Muscle of leg (tissue), 11 donors: Measurements from ENCODE around the gene ABHD18. TPM values are rescaled to one million over a fixed set of nuclear protein-coding genes. Genes with fewer than 3 reads are reported as not detected.
A peak's percentile ranks its signal among the peaks of the same experiment; 100 is the strongest.
"Not testable (repeated sequence)": the region's sequence is repeated elsewhere in the genome, so short reads cannot be mapped to it uniquely, and the experiment has no call there.

Experiments used
- DNase-seq: peaks from one replicate; pipeline ENCODE4 v3.0.0; 2013
- H3K27ac ChIP-seq: one replicate; pipeline ENCODE4 v1.5.1; 2013; ENCODE audit warnings: mild to moderate bottlenecking, low read length, control low read depth
- H3K27me3 ChIP-seq: one replicate; pipeline ENCODE4 v1.6.1; 2013; ENCODE audit warnings: low read length; ENCODE audit not compliant: control insufficient read depth, insufficient read depth
- H3K36me3 ChIP-seq: one replicate; pipeline ENCODE4 v1.6.1; 2013; ENCODE audit warnings: low read length; ENCODE audit not compliant: control insufficient read depth, insufficient read depth
- H3K4me1 ChIP-seq: one replicate; pipeline ENCODE4 v1.6.1; 2013; ENCODE audit warnings: low read length; ENCODE audit not compliant: control insufficient read depth, insufficient read depth
- H3K4me3 ChIP-seq: one replicate; pipeline ENCODE4 v1.5.1; 2013; ENCODE audit warnings: low read length, control low read depth
- H3K9me3 ChIP-seq: replicated peaks from 2 replicates; pipeline ENCODE4 v1.6.1; 2013; ENCODE audit warnings: low read depth, low read length; ENCODE audit not compliant: control insufficient read depth
- WGBS: methylation state at CpG from one replicate; pipeline ENCODE4 v1.1.5; 2013; ENCODE audit warnings: missing lambda C conversion rate; ENCODE audit not compliant: insufficient coverage; 5-methylcytosine and 5-hydroxymethylcytosine counted together
- polyA plus RNA-seq, 8 donors: library from polyadenylated mRNA; unstranded; fragments of 120-200 nt; gene quantifications; one replicate each; pipeline versions ENCODE4 v1.2.1 to v1.2.3, GENCODE V29; 2013; ENCODE audit warnings: inconsistent platforms in 1 of 8, low replicate concordance in 1 of 8; ENCODE audit not compliant: insufficient read length in 8 of 8, insufficient read depth in 1 of 8
- total RNA-seq: library from RNA; stranded (reverse); fragments of 120-200 nt; gene quantifications from one replicate; pipeline ENCODE4 v1.2.4, GENCODE V29; 2013

Gene ABHD18
- total and polyA plus RNA-seq, 9 donors = 11.1 to 21.7 (median 13.4) TPM

DNA sequence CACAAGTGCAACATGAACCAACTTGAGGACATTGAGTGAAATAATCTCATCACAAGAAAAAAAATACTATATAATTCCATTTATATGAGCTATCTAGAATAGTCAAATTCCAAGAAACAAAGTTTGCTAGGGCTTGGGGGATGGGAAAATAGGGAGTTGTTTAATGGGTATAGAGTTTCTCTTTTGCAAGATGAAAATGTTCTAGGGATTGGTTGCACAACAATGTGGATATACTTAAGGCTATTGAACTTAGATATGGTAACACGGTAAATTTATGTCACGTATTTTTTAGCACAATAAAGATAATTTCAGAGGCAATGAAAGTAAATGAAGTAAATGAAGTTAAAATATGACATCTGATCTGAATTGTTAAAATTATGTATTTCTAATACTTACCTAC lies 8.1 kb upstream of the ABHD18 start:
- DNase-seq = no peak
- Histone ChIP-seq H3K27me3 (no peaks in the 10 kb centered on the region), H3K4me3 (no peak overlapping the region), H3K9me3 (no peaks in the 10 kb centered on the region), H3K36me3 (peaks cover 11% of the 10 kb centered on the region), H3K27ac (no peak overlapping the region), H3K4me1 (no peaks in the 10 kb centered on the region)
- WGBS = no CpG with 5 or more reads among the region's 2 CpGs

DNA sequence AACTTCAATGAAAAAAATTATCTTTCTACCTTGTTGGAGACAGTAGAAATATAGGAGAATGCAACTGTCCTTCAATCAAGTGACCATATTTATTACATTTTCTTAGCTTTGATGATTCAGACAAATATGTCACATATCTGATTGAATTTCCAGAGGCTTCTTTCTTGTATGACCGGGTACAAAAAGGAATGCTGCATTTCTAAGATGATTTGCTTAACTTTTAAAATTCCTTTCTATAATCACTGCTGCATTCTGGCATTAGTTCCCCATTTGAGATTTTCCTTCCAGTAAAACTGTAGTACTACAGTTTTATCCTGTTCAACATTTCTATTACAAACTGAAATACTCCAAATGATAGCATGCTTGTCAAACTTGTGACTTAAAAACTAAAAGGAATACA lies 5.4 kb upstream of the ABHD18 start:
- Histone ChIP-seq H3K4me1 (no peaks in the 10 kb centered on the region), H3K4me3 (no peak overlapping the region), H3K27ac (no peak overlapping the region), H3K36me3 (peaks cover 11% of the 10 kb centered on the region), H3K27me3 (no peaks in the 10 kb centered on the region), H3K9me3 (no peaks in the 10 kb centered on the region)
- no CpG with 5 or more reads among the region's 1 CpG for WGBS
- DNase-seq = peak; percentile 13

DNA sequence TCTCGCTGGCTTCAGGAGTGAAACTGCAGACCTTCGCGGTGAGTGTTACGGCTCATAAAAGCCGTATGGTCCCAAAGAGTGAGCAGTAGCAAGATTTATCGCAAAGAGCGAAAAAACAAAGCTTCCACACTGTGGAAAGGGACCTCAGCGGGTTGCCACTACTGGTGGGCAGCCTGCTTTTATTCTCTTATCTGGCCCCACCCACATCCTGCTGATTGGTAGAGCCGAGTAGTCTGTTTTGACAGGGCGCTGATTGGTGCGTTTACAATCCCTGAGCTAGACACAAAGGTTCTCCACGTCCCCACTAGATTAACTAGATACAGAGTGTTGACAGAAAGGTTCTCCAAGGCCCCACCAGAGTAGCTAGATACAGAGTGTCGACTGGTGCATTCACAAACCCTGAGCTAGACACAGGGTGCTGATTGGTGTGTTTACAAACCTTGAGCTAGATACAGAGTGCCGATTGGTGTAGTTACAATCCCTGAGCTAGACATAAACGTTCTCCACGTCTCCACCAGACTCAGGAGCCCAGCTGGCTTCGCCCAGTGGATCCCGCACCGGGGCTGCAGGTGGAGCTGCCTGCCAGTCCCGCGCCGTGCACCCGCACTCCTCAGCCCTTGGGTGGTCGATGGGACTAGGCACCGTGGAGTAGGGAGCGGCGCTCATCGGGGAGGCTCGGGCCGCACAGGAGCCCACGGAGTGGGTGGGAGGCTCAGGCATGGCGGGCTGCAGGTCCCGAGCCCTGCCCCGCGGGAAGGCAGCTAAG lies 1.4 kb upstream of the ABHD18 start:
- H3K36me3 ChIP-seq, H3K27me3 ChIP-seq, H3K27ac ChIP-seq, H3K9me3 ChIP-seq, H3K4me1 ChIP-seq: not testable (repeated sequence)
- H3K4me3 ChIP-seq = peak overlapping the region; percentile 92
- 98% methylated on average over 7 of the region's 35 CpGs for WGBS
- DNase-seq = peak; percentile 5

DNA sequence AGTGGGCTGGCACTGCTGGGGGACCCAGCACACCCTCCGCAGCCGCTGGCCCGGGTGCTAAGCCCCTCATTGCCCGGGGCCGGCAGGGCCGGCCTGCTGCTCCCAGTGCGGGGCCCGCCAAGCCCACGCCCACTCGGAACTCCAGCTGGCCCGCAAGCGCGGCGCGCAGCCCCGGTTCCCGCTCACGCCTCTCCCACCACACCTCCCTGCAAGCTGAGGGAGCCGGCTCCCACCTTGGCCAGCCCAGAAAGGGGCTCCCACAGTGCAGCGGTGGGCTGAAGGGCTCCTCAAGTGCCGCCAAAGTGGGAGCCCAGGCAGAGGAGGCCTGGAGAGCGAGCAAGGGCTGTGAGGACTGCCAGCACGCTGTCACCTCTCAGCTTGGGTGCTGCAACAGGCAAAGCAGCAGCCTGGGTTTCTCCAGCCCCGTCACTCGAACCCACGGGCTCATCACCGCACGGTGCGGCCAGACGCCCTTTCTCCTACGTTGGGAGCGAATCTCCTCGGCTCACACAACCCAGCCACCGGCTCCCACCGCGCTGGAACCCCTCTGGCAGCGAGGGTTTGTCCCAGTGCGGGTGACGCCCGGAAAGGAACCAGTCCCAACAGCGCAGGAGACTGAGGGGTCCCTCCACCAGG lies 662 bp upstream of the ABHD18 start:
- not testable (repeated sequence) for H3K27me3 ChIP-seq, H3K4me1 ChIP-seq, H3K9me3 ChIP-seq, DNase-seq, H3K36me3 ChIP-seq
- Histone ChIP-seq H3K4me3 (peak overlapping the region; percentile 92), H3K27ac (peak overlapping the region; percentile 98)
- under 1% methylated on average over 40 of the region's 41 CpGs for WGBS

DNA sequence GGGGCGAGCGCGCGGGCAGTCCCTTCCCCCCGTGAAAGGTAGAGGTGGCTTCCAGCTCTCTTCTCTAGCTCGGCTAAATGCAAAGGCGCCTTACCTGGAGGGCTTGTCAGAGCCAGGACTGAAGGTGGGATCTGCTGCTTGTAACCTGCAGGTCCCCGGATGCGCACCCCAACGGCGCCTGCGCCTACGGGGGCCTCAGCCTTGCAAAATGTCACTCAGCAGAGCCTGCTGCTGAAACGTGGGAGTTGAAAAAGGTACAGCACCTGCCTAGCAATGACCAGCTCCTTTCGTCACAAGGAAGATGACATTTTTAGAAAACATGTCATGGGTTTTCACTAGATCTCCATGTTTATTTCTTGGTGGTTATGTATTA lies 583 bp downstream of the ABHD18 start:
- H3K9me3 ChIP-seq = no peaks in the 10 kb centered on the region
- 0% methylated on average over 9 of the region's 15 CpGs for WGBS
- DNase-seq = peak; percentile 48
- H3K27ac ChIP-seq = peak overlapping the region; percentile 98
- peaks cover 2% of the 10 kb centered on the region for H3K4me1 ChIP-seq
- H3K36me3 ChIP-seq = no peaks in the 10 kb centered on the region
- H3K4me3 ChIP-seq = peak overlapping the region; percentile 92
- H3K27me3 ChIP-seq = no peaks in the 10 kb centered on the region

DNA sequence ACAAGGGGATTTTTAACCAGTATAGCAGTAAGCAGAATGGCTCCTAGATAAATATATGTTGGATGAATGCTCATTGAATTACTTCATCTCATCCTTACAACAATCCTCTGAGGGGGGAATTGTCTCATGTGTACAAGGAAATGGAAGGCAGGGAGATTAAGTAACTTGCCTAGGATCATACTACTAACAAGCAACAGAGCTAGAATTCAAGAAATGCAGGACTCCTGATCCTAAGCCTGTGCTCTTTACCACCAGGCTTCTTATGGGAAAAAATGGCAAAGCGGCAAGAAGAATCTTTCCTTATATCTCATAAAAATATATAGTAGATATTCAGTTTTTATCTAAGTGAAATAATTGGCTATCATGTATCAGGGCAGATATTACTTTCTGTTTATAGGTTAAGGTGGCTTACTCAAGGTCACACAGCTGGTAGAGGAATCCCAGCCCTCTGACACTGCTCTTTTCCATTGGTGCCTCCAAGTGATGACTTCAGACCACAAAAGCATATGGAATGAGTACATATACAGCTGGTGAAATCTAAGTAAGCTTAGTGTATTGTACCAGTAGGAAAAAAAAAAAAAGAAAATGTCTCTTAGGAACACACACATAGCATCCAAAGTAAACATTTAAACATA lies 2.1 kb downstream of the ABHD18 start:
- Histone ChIP-seq H3K27ac (peak overlapping the region; percentile 25), H3K4me3 (no peak overlapping the region), H3K27me3 (no peaks in the 10 kb centered on the region), H3K36me3 (no peaks in the 10 kb centered on the region), H3K9me3 (no peaks in the 10 kb centered on the region), H3K4me1 (peaks cover 2% of the 10 kb centered on the region)
- peak; percentile 32 for DNase-seq
- no CpG with 5 or more reads among the region's 1 CpG for WGBS

DNA sequence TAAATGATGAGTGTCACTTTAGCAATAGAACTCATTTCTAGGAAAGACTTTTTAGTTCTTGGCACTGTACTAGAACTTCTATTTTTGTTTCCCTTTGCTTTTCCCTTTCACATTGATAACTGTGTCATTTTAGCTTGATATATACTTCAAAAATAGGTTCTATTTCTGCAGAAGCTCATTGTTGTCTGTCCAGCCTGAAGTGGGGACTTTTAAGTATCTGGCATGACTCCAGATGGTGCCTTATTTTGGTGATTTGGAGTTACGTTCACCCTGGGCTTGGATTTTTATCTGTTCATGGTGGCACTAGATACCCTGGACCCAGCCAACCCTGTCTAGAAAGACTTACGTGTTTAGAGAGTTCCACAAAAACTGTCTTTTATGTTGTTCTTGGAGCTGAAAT lies 3.4 kb downstream of the ABHD18 start:
- no peak overlapping the region for H3K4me3 ChIP-seq
- DNase-seq = no peak
- no peak overlapping the region for H3K27ac ChIP-seq
- no peaks in the 10 kb centered on the region for H3K9me3 ChIP-seq
- H3K4me1 ChIP-seq = peaks cover 2% of the 10 kb centered on the region
- H3K27me3 ChIP-seq = no peaks in the 10 kb centered on the region
- no CpG with 5 or more reads among the region's 2 CpGs for WGBS
- peaks cover 8% of the 10 kb centered on the region for H3K36me3 ChIP-seq

DNA sequence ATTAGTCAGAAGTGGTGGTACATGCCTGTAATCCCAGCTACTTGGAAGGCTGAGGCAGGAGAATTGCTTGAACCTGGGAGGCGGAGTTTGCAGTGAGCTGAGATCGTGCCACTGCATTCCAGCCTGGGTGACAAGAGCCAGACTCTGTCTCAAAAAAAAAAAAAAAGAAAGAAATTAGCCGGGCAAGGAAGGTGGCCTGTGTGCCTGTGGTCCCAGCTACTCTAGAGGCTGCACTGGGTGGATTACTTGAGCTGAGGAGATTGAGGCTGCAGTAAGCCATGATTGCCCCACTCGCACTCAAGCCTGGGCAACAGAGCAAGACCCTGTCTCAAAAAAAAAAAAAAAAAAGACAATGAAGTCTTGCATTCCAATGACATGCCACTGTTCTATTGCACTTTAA lies 5.7 kb downstream of the ABHD18 start:
- not testable (repeated sequence) for H3K4me1 ChIP-seq, DNase-seq, H3K27ac ChIP-seq

DNA sequence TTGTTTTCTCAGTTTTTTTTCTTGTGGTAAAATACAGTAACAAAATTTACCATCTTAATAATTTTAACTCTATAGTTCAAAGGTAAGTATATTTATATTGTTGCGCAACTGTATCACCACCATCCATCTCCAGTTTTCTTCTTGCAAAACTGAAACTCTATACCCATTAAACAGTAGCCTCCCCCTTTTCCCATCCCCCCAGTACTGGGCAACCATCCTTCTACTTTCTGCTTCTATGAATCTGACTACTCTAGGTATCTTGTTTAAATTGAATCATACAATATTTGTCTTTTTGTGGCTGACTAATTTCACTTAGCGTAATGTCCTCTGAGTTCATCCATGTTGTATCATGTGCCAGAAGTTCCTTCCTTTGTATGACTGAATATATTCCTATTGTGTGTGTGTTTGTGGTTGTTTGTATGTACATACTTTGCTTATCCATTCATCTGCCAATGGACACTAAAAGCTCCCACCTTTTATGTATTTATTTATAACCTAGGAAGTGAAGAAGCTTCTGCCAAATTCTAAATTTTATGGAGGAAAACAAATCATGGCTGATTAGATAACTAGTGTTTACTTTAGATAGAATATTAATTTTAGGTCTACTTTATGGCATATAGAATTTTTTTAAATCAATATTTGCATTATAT lies 10.0 kb downstream of the ABHD18 start:
- Histone ChIP-seq H3K4me1 (no peaks in the 10 kb centered on the region), H3K9me3 (peaks cover 6% of the 10 kb centered on the region), H3K4me3 (no peak overlapping the region), H3K27ac (no peak overlapping the region), H3K27me3 (no peaks in the 10 kb centered on the region), H3K36me3 (peaks cover 8% of the 10 kb centered on the region)
- DNase-seq = no peak
- no CpG with 5 or more reads among the region's 2 CpGs for WGBS

More for the DNA sequence above, 5.7 kb downstream of the ABHD18 start:
- WGBS = 90% methylated on average over 2 of the region's 4 CpGs
- not testable (repeated sequence) for H3K36me3 ChIP-seq, H3K9me3 ChIP-seq, H3K4me3 ChIP-seq, H3K27me3 ChIP-seq

DNA sequence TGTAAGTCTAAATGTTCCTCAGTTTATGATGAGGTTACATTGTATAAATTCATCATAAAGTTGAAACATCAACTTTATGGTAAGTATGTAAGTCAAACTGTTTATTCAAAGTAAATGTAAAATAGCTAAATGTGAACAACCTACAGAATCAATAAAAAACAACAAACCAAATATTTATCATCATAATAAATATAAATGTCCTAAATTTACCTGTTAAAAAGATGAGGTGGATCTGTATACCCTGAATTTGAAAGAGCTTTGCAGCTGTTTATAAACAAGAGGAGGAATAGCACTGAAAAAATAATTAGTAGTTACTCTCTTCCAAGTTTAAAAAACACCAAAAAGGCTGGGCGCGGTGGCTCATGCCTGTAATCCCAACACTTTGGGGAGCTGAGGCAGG lies 13.7 kb downstream of the ABHD18 start:
- no peaks in the 10 kb centered on the region for H3K36me3 ChIP-seq
- no peaks in the 10 kb centered on the region for H3K27me3 ChIP-seq
- 92% methylated on average over 2 of the region's 2 CpGs for WGBS
- no peak for DNase-seq
- peaks cover 6% of the 10 kb centered on the region for H3K9me3 ChIP-seq
- no peak overlapping the region for H3K4me3 ChIP-seq
- H3K27ac ChIP-seq = no peak overlapping the region
- no peaks in the 10 kb centered on the region for H3K4me1 ChIP-seq
